HL-60 (cell line): ENCODE results near the gene NPR1. TPM values are rescaled to one million over a fixed set of nuclear protein-coding genes. Genes with fewer than 3 reads are reported as not detected.

Experiments used
- DNase-seq, 2 experiments: peaks; one replicate each; pipeline ENCODE4 v3.0.0-alpha.2; 2010 to 2020; ENCODE audit warnings: low read depth in 1 of 2, low spot score in 1 of 2
- H3K27ac ChIP-seq: fragments of 250-450 bp; sonication (Bioruptor Pico); replicated peaks from 2 replicates; pipeline ENCODE4 v1.5.1; 2020; ENCODE audit warnings: mild to moderate bottlenecking, moderate library complexity
- H3K27me3 ChIP-seq: fragments of 250-450 bp; sonication (Bioruptor Pico); 2 replicates; pipeline ENCODE4 v1.5.1; 2021; ENCODE audit warnings: mild to moderate bottlenecking, moderate library complexity; ENCODE audit not compliant: insufficient read depth, poor library complexity, severe bottlenecking
- H3K4me3 ChIP-seq: replicated peaks from 2 replicates; pipeline ENCODE4 v1.5.1; 2011; ENCODE audit warnings: mild to moderate bottlenecking, control low read depth, low read length; ENCODE audit not compliant: insufficient read depth
- GABPA ChIP-seq: IDR thresholded peaks from 2 replicates; pipeline ENCODE4 v1.6.1; 2012; ENCODE audit warnings: low read depth
- POLR2AphosphoS5 ChIP-seq: IDR thresholded peaks from 2 replicates; pipeline ENCODE4 v1.6.1; 2012; ENCODE audit warnings: low read depth
- REST ChIP-seq: IDR thresholded peaks from 2 replicates; pipeline ENCODE4 v1.6.1; 2012; ENCODE audit warnings: low read depth; ENCODE audit not compliant: insufficient replicate concordance
- SPI1 ChIP-seq: IDR thresholded peaks from 2 replicates; pipeline ENCODE4 v1.6.1; 2012; ENCODE audit warnings: low read depth, mild to moderate bottlenecking, borderline replicate concordance
- microRNA-seq: library from miRNA; unstranded; fragments of <30 nt; microRNA quantifications from one replicate; pipeline ENCODE4, GENCODE V29; 2018
- TF ChIP-seq, protein P1 (sequence below): IDR thresholded peaks from one replicate; pipeline ENCODE4 v1.5.1; 2011; ENCODE audit warnings: low read length, control low read depth, inconsistent platforms; ENCODE audit not compliant: insufficient read depth

Gene NPR1

DNA sequence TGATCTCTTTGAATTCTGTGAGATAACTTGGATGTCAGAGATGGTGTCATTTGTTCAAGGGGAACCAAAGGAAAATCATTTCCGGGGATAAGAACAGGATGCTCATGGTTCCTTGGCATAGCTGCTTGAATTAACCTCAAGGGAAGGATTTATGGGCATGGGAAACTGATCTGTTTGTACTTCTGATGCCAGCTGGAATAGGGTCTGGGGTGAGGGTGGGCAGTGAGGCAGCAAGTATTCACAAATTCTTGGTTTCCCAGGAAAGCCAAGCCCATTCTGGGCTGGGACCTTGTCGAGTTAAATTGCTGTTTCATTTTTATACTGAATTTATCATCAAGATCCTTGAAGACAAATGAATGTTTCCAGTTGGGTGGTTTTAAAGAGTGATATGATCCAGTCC is 63.5 kb downstream of the NPR1 start:
- H3K27me3 ChIP-seq, result no peaks in the 10 kb centered on the region
- H3K27ac ChIP-seq, result no peak overlapping the region
- H3K4me3 ChIP-seq, result no peak overlapping the region
- TF ChIP-seq POLR2AphosphoS5 (no peak), SPI1 (no peak), REST (no peak), GABPA (no peak)
- TF ChIP-seq, protein P1, sequence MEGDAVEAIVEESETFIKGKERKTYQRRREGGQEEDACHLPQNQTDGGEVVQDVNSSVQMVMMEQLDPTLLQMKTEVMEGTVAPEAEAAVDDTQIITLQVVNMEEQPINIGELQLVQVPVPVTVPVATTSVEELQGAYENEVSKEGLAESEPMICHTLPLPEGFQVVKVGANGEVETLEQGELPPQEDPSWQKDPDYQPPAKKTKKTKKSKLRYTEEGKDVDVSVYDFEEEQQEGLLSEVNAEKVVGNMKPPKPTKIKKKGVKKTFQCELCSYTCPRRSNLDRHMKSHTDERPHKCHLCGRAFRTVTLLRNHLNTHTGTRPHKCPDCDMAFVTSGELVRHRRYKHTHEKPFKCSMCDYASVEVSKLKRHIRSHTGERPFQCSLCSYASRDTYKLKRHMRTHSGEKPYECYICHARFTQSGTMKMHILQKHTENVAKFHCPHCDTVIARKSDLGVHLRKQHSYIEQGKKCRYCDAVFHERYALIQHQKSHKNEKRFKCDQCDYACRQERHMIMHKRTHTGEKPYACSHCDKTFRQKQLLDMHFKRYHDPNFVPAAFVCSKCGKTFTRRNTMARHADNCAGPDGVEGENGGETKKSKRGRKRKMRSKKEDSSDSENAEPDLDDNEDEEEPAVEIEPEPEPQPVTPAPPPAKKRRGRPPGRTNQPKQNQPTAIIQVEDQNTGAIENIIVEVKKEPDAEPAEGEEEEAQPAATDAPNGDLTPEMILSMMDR, result no peak
- no peak for DNase-seq

DNA sequence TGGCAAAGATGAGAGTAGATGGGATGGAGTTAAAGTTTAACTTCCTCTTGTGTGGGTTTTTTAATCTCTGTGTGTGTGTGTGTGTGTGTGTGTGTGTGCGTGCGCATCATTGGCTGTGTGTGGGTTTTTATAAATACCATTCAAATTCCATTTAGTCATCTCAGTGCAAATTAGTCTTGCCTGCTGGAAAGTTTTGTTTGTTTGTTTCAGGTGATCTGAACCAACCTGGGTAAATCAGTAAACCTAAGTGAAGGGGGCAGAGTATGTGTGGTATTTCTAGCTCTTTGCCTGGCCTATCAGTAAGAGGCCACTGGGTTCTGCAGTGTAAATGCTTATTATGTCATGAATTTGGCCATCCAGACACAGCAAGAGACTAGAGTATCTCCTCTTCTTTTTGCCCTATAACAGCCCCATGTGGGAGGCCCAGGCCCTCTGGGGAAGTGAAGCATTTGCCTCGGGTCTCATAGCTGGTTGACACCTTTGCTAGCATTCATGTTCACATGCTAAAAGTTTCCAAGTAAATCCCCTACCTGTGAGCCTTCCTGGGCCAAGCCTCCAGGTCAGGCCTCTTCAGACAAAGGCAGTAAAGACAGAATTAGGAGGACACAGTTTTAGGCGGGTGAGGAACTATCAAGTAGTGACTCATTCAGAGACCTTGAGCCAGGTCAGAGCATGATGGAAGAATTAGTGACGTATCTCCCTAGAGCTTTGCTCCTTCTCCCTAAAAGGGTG is 64.1 kb downstream of the NPR1 start:
- Histone ChIP-seq H3K27me3 (no peaks in the 10 kb centered on the region), H3K4me3 (no peak overlapping the region), H3K27ac (no peak overlapping the region)
- peak in 1 of 2 experiments; percentile 29 for DNase-seq
- no peak for TF ChIP-seq GABPA
- TF ChIP-seq, protein P1, result no peak
- TF ChIP-seq POLR2AphosphoS5, result no peak
- no peak for TF ChIP-seq REST
- TF ChIP-seq SPI1, result no peak; the same call in 1 of the 2 replicates

Small RNAs within 50 kb of the gene (microRNA-seq; reads per million reads assigned to microRNA genes)
- not detected for gene MIR8083
